HUDEP-2 (cell line): Measurements from ENCODE around the gene TBXT.
"Not testable (repeated sequence)": the region's sequence is repeated elsewhere in the genome, so short reads cannot be mapped to it uniquely, and the experiment has no call there.

Experiments
- DNase-seq, 76 experiments: peaks; one replicate each; lab custom pipeline; 2025; ENCODE audit not compliant: unreplicated experiment in 76 of 76; lab: John Stamatoyannopoulos, UW

Gene TBXT

GRCh38 chr6:166167801-166168615, at the start of gene TBXT:
TSS of gene TBXT (minus strand) at chr6:166167851. CDS start at chr6:166167591, 260 bp downstream.
- DNase-seq, result no peak

DNA sequence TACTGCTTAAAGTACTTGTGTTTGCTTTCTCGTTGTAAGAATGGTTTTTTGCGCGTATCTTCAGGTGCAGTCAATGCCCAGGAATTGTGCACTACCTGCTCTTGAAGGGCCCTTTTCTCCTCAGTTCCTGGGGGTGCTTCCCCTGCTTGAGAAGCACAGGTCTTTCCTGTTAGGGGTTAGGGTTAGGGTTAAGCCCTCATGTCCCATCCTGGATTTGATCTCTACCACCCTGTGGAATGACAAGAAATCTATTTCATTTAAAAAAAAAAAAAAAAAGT, 39.6 kb upstream of the TBXT start:
- no peak for DNase-seq

DNA sequence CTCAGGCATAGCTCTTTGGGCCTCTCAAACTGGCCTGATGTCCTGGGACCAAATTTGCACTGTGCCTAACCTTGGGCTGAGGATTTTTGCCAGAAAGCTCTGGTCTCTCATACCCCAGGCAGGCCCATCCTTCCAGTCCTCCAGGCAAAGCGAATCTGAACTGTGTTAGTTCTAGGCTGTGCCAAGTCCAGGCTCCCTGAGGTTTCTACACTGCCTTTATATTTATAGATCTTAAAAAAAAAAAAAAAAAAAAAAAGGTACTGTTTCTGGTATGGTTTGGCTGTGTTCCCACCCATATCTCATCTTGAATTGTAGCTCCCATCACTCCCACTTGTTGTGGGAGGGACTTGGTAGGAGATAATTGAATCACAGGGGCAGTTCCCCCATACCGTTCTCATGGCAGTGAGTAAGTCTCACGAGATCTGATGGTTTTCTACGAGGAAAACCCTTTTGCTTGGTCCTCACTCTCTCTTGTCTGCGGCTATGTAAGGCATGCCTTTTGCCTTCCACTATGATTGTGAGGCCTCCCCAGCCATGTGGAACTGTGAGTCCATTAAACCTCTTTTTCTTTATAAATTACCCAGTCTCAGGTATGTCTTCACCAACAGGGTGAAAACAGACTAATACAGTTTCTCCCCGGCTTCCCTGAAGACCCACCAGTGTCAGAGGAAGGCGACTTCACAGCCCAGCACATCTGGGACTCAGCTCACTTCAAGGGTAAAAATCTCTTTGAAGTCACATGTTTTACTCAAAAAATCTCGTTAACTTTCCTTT, 39.0 kb upstream of the TBXT start:
- peak in 23 of 76 experiments; percentile 5 to 57 (median 23) for DNase-seq

DNA sequence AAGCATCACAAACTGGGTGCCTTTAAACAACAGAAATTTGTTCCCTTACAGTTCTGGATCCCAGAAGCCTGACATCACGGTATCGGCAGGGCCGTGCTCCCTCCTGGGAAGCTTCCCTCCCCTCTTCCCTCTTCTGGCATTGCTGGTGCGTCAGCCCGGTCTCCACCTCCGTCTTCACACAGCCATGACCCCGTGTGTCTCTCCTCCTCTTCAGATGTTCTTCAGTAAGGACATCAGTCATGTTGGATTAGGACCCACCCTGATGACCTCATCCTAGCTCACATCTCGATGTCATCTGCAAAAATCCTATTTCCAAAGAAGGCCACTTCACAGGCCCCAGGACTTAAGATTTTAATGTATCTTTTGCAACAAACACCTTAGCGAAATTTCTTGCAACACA, 38.4 kb upstream of the TBXT start:
- no peak for DNase-seq

GRCh38 chr6:166204852-166205650, 37.4 kb upstream of the TBXT start:
- DNase-seq, result no peak

DNA sequence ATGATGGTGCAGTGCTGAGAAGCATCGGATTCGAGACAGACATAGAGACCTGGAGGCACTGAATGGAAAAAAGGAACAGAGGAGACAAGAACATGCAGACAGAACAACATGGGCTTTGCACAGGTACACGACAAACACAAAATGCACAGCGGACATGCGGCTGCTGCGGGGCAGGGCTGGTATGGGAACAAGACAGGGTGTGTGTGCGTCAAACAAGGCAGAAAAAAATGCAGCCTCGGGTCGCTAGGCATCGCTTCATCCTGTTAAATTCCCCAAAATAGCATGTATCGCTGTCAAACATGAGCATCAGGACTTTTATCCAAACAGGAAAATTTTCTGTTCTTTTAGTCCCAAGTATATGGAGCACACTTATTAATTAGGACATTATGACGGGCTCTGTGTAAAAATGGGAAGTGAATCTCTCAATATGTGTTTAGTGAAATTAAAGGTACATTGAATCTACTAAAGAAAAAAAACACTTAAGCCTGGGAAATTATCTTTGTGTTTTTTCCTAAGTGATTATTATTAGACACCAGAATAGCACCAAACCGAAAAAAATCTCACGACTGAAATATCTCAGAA, 36.1 kb upstream of the TBXT start:
- DNase-seq, result no peak

GRCh38 chr6:166203003-166203640, 35.5 kb upstream of the TBXT start:
- DNase-seq, result no peak

GRCh38 chr6:166202321-166202733, 34.7 kb upstream of the TBXT start:
- DNase-seq, result no peak

GRCh38 chr6:166201878-166202277, 34.2 kb upstream of the TBXT start:
- DNase-seq, result no peak

GRCh38 chr6:166197361-166197760, 29.7 kb upstream of the TBXT start:
- no peak for DNase-seq

DNA sequence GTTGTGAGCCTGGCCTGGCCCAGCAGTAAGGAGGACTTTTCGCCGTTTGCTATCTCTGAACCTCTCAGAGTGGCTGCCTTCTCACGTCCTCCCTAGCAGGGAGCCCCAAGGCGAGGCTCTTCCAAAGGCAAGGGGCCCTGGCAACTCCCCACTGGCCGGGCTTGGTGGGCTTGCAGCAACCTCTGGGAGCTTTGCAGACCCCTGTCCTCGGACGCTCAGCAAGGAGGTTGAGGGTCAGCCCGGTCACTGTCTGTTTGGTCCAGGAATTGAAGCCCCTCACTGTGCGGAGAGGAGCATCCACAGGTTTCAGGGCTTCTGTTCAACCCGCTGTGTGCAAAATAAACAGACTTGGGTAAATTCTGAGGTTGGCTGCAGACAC, 28.2 kb upstream of the TBXT start:
- no peak for DNase-seq

GRCh38 chr6:166194914-166195859, 27.5 kb upstream of the TBXT start:
- DNase-seq, result no peak

- DNase-seq, result no peak
Measured at GRCh38 chr6:166192557-166192956, 24.9 kb upstream of the TBXT start.

- DNase-seq, result no peak
Measured at GRCh38 chr6:166192136-166192535, 24.5 kb upstream of the TBXT start.

GRCh38 chr6:166179704-166180103, 12.1 kb upstream of the TBXT start:
- no peak for DNase-seq

DNA sequence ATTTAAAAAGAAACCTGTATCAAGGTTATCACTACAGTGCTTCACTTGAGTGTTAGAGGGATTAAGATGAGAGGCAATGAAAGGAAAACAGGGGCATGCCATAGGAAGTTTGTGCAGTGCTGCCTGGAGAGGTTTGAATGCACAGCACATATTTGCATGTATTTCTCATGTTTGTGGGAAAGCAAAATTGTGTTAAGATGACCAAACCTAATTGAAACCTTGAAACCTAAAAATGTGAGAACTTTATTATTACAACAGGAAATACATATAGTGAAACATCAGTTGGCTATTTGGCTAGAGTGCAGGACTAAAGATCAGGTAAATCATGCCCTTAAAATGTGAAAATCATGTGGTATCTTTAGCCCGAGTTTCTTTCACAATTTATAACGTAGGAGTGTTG, 8.5 kb upstream of the TBXT start:
- DNase-seq, result no peak

- DNase-seq, result not testable (repeated sequence)
Measured at GRCh38 chr6:166175093-166175492, 7.4 kb upstream of the TBXT start.

DNA sequence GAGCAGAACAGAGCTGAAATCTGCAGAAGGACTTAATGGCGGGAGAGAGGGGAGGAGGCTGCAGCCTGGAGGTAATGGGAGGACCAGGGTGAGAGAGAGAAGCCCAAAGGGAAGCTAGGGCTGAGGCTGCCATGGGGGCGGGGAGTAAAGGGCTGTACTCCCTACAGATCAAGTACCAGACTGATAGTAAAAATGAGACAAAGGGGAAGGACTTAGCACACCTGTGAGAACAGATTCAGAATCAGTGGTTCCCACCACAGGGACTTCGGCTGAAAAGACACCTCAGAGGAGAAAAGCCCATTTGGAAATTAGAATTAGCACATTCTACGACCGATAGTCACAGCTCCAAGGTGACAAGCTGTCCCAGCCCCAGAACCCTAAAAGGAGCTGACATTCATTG, 6.4 kb upstream of the TBXT start:
- DNase-seq, result no peak

GRCh38 chr6:166173281-166173951, 5.8 kb upstream of the TBXT start:
- peak in 1 of 76 experiments; percentile 12 for DNase-seq
